Subcutaneous adipose tissue (tissue), 4 donors: ENCODE results near the gene PCNX2. TPM values are rescaled to one million over a fixed set of nuclear protein-coding genes. Genes with fewer than 3 reads are reported as not detected.

Experiments
- CTCF ChIP-seq: fragments of 450-650 bp; IDR thresholded peaks from one replicate; pipeline ENCODE4 v1.5.1; 2016; ENCODE audit warnings: low read depth, mild to moderate bottlenecking, control low read depth, antibody characterized with exemption, moderate library complexity
- total RNA-seq, 4 donors: library from RNA; depleted of rRNA; stranded (reverse); fragments of >200 nt; gene quantifications; one replicate each; pipeline ENCODE4 v1.1.0, GENCODE V29; 2016

The PCNX2 gene
- total RNA-seq, 4 donors from 2014 or later: 13.0 to 33.1 (median 18.4) TPM

- no peak for TF ChIP-seq CTCF
These were observed 114.7 kb downstream of the PCNX2 start for GRCh38 chr1:233180641-233181364.

GRCh38 chr1:233172201-233172600, 123.3 kb downstream of the PCNX2 start:
- no peak for TF ChIP-seq CTCF

GRCh38 chr1:233170741-233171140, 124.8 kb downstream of the PCNX2 start:
- TF ChIP-seq CTCF: no peak

GRCh38 chr1:233168384-233168783, 127.1 kb downstream of the PCNX2 start:
- no peak for TF ChIP-seq CTCF

GRCh38 chr1:233166896-233167295, 128.6 kb downstream of the PCNX2 start:
- no peak for TF ChIP-seq CTCF

GRCh38 chr1:233163696-233164095, 131.8 kb downstream of the PCNX2 start:
- no peak for TF ChIP-seq CTCF

GRCh38 chr1:233158322-233158721, 137.2 kb downstream of the PCNX2 start:
- TF ChIP-seq CTCF: no peak
